A549 (cell line): ENCODE measurements around the gene HHATL. TPM values are rescaled to one million over a fixed set of nuclear protein-coding genes. Genes with fewer than 3 reads are reported as not detected.
A peak's percentile ranks its signal among the peaks of the same experiment; 100 is the strongest.

Source experiments
- ATAC-seq, 2 experiments: fragments of 200-7000 bp in 1 of 2; fragments of >200 bp in 1 of 2; cut with Nextera tagmentation in 1 of 2; cut with Tn5 transposase in 1 of 2; 3 replicates each; pipeline versions ENCODE4 v1.8.0 to v1.9.1; 2018 to 2020; ENCODE audit warnings: mild to moderate bottlenecking in 1 of 2, moderate library complexity in 1 of 2
- CTCF ChIA-PET: fragments of 300-600 bp; sonication (Branson Sonifier 250); formaldehyde crosslinking; extraction: SDS; loops from one replicate; lab custom pipeline; 2021; ENCODE audit warnings: antibody characterized with exemption, inconsistent platforms; lab: Yijun Ruan, JAX
- POLR2A ChIA-PET: fragments of 350-600 bp; formaldehyde crosslinking; extraction: SDS; loops from one replicate; lab custom pipeline; 2021; ENCODE audit warnings: antibody characterized with exemption, inconsistent platforms; lab: Yijun Ruan, JAX
- DNase-seq, 2 experiments: peaks; one replicate each; pipeline versions ENCODE4 v3.0.0 to v3.0.0-alpha.2; 2011 to 2016; ENCODE audit warnings: low read depth in 1 of 2, low spot score in 1 of 2
- FAIRE-seq: peaks from 2 replicates; lab custom pipeline; 2011; peaks lifted over from hg19 to GRCh38; lab: Jason Lieb, UNC
- H3K27ac ChIP-seq, 2 experiments: fragments of >200 bp; sonication (Bioruptor Twin); formaldehyde crosslinking; 3 replicates each; pipeline ENCODE4 v1.5.1; 2016 to 2017
- H3K4me1 ChIP-seq: fragments of >200 bp; sonication (Bioruptor Twin); formaldehyde crosslinking; 3 replicates; pipeline ENCODE4 v1.6.1; 2016
- H3K4me2 ChIP-seq: fragments of >200 bp; sonication (Bioruptor Twin); formaldehyde crosslinking; 3 replicates; pipeline ENCODE4 v1.6.1; 2016
- H3K4me3 ChIP-seq: fragments of >200 bp; sonication (Bioruptor Twin); formaldehyde crosslinking; 3 replicates; pipeline ENCODE4 v1.5.1; 2016
- H3K9me3 ChIP-seq: fragments of >200 bp; sonication (Bioruptor Twin); formaldehyde crosslinking; 3 replicates; pipeline ENCODE4 v1.6.1; 2016
- CHD2 ChIP-seq: fragments of 150-350 bp; IDR thresholded peaks from 2 replicates; pipeline ENCODE4 v1.6.1; 2014; ENCODE audit warnings: low read length; ENCODE audit not compliant: partially characterized antibody
- EHMT2 ChIP-seq: fragments of 200-600 bp; sonication (generic); IDR thresholded peaks from 2 replicates; pipeline ENCODE4 v1.6.1; 2016; ENCODE audit warnings: antibody characterized with exemption, low read depth, mild to moderate bottlenecking, moderate library complexity
- ESRRA ChIP-seq: fragments of 150-350 bp; IDR thresholded peaks from 2 replicates; pipeline ENCODE4 v1.6.1; 2014; ENCODE audit warnings: mild to moderate bottlenecking, low read length, borderline replicate concordance
- FOSB ChIP-seq: fragments of 250-450 bp; sonication (Bioruptor Pico); IDR thresholded peaks from 2 replicates; pipeline ENCODE4 v1.5.0; 2020; ENCODE audit warnings: mild to moderate bottlenecking, moderate library complexity
- FOSL2 ChIP-seq, 2 experiments: fragments of 450-650 bp in 1 of 2; fragments of >200 bp in 1 of 2; sonication (Bioruptor Twin) in 1 of 2; formaldehyde crosslinking; IDR thresholded peaks; 2 replicates each; pipeline versions ENCODE4 v1.5.0 to v1.6.1; 2016 to 2020; ENCODE audit warnings: mild to moderate bottlenecking in 1 of 2, moderate library complexity in 1 of 2
- HDAC2 ChIP-seq: fragments of 200-600 bp; sonication (generic); IDR thresholded peaks from 2 replicates; pipeline ENCODE4 v1.6.1; 2016
- HES2 ChIP-seq: fragments of >200 bp; sonication (Bioruptor Twin); formaldehyde crosslinking; IDR thresholded peaks from 2 replicates; pipeline ENCODE4 v1.6.1; 2016
- HEYL ChIP-seq: fragments of 250-450 bp; sonication (Bioruptor Pico); IDR thresholded peaks from 2 replicates; pipeline ENCODE4 v1.8.0; 2021; ENCODE audit warnings: mild to moderate bottlenecking, moderate library complexity
- HMGXB4 ChIP-seq: fragments of 250-450 bp; sonication (Bioruptor Pico); IDR thresholded peaks from 2 replicates; pipeline ENCODE4 v1.5.0; 2021; ENCODE audit warnings: mild to moderate bottlenecking, moderate library complexity, borderline replicate concordance
- HOXB5 ChIP-seq: fragments of 250-450 bp; sonication (Bioruptor Pico); IDR thresholded peaks from 2 replicates; pipeline ENCODE4 v1.5.0; 2020; ENCODE audit warnings: mild to moderate bottlenecking, moderate library complexity
- KDM5A ChIP-seq: fragments of 200-600 bp; sonication (generic); IDR thresholded peaks from 2 replicates; pipeline ENCODE4 v1.6.1; 2016; ENCODE audit warnings: antibody characterized with exemption, mild to moderate bottlenecking
- MAFK ChIP-seq: fragments of 450-650 bp; IDR thresholded peaks from 2 replicates; pipeline ENCODE4 v1.6.1; 2014; ENCODE audit not compliant: partially characterized antibody
- MAX ChIP-seq: IDR thresholded peaks from 2 replicates; pipeline ENCODE4 v1.6.1; 2012
- MYC ChIP-seq: IDR thresholded peaks from 2 replicates; pipeline ENCODE4 v1.6.1; 2012; ENCODE audit warnings: mild to moderate bottlenecking, inconsistent platforms, low read length, improper control_type of control experiment, borderline replicate concordance
- PHF8 ChIP-seq: fragments of 200-600 bp; sonication (generic); IDR thresholded peaks from 2 replicates; pipeline ENCODE4 v1.6.1; 2016; ENCODE audit warnings: low read depth, mild to moderate bottlenecking, antibody characterized with exemption, moderate library complexity, borderline replicate concordance
- POLR2A ChIP-seq: IDR thresholded peaks from 2 replicates; pipeline ENCODE4 v1.6.1; 2012; ENCODE audit warnings: mild to moderate bottlenecking, low read length
- RAD21 ChIP-seq, 2 experiments: fragments of >200 bp in 1 of 2; sonication (Bioruptor Twin) in 1 of 2; formaldehyde crosslinking in 1 of 2; IDR thresholded peaks in 1 of 2; conservative IDR thresholded peaks in 1 of 2; 2 replicates in 1 of 2; 3 replicates in 1 of 2; pipeline ENCODE4 v1.6.1; 2012 to 2018; ENCODE audit warnings: inconsistent platforms in 1 of 2
- RARB ChIP-seq: fragments of 250-450 bp; sonication (Bioruptor Pico); IDR thresholded peaks from 2 replicates; pipeline ENCODE4 v1.8.0; 2021; ENCODE audit warnings: mild to moderate bottlenecking, moderate library complexity
- RNF2 ChIP-seq: fragments of 200-600 bp; sonication (generic); IDR thresholded peaks from 2 replicates; pipeline ENCODE4 v1.6.1; 2016; ENCODE audit warnings: low read depth, mild to moderate bottlenecking, antibody characterized with exemption, moderate library complexity, borderline replicate concordance
- ZSCAN20 ChIP-seq: fragments of 250-450 bp; sonication (Bioruptor Pico); IDR thresholded peaks from 2 replicates; pipeline ENCODE4 v1.8.0; 2022; ENCODE audit warnings: mild to moderate bottlenecking, moderate library complexity
- WGBS: methylation state at CpG from one replicate; pipeline ENCODE4 v1.1.6; 2017; ENCODE audit errors: missing lambda C conversion rate; 5-methylcytosine and 5-hydroxymethylcytosine counted together
- polyA plus RNA-seq, 4 experiments: library from polyadenylated mRNA; depleted of rRNA in 3 of 4; stranded (reverse); fragments of >200 nt; fragmentation: RNase III in 1 of 4; extraction: RNeasy Plus Mini Kit Qiagen cat#74134 plus additional on column Dnase treatment in 1 of 4; gene quantifications; 2 replicates in 3 of 4; 3 replicates in 1 of 4; pipeline ENCODE4 v1.2.3, GENCODE V29; 2011 to 2017
- TF ChIP-seq, protein P1 (sequence below): IDR thresholded peaks from 2 replicates; pipeline ENCODE4 v1.6.1; 2012; ENCODE audit warnings: low read depth, borderline replicate concordance

The HHATL gene
- polyA plus RNA-seq, 2 of the 4 experiments (the other 2 are of a cell fraction): not detected

- DNase-seq (no peak), FAIRE-seq (no peak), ATAC-seq (no peak)
- no peak overlapping the region for H3K4me2 ChIP-seq
- 58% methylated on average over 11 of the region's 17 CpGs for WGBS
- H3K27ac ChIP-seq: no peak overlapping the region
- H3K4me3 ChIP-seq: no peak overlapping the region
- CTCF ChIA-PET: interaction anchor here (0.6 to 1.7 kb wide), 2 partner anchors 52 to 1308 kb away, joined by 3 to 5 read pairs; no protein-coding TSS in a partner anchor
- no peaks in the 10 kb centered on the region for H3K9me3 ChIP-seq
- POLR2A ChIA-PET: no interaction called here
- no peaks in the 10 kb centered on the region for H3K4me1 ChIP-seq
- TF ChIP-seq HMGXB4 (CRISPR knock-in tag): no peak
- no peak for TF ChIP-seq ZSCAN20 (CRISPR knock-in tag)
- TF ChIP-seq CHD2: no peak
Measured at GRCh38 chr3:42692667-42693529, 9.7 kb downstream of the HHATL start.

DNA sequence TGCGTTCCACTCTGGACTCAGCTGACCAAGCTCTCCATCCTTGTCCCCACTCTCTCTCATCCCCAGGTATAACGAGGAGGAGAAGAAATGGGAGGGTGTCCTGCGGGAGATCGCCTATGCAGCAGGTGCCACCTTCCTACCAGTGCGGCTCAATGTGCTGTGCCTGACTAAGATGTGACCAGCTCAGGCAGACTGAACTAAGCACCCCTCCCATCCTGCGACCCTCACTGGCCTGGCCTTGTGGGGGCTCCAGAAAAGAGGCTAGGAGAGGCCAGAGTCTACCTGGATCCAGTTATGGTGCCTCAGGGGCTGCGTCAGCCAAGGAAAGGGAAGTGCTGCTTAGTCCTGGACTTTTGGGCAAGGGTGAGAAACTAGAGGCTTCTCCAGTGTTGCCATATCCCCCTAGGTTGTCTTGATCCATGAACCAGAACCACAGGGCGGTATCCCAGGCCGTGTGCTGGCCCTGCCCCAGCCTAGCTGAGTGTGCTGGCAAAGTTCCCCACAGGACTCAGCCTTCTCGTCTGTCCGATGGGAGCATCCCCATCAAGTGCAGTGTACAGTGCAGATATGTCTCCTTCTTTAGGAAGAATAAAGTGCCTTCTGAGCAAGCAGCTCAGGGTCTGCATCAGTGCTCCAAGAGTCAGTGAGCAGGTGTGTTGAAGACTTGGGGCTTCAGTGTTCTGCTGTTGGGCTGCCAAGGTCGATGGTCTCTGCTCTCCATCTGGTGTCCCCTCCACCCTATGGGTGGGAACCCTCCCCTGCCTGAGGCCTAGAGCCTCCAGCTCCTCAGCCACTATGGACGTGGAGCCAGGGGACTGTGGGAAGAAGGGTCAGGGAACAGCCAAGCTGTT, 10.6 kb downstream of the HHATL start:
- H3K9me3 ChIP-seq: no peaks in the 10 kb centered on the region
- ATAC-seq: no peak
- CTCF ChIA-PET: interaction anchor here (0.6 kb wide), 1 partner anchor 1309 kb away, joined by 3 read pairs; no protein-coding TSS in a partner anchor

GRCh38 chr3:42690766-42691680, 11.6 kb downstream of the HHATL start:
- 22% methylated on average over 8 of the region's 10 CpGs for WGBS
- POLR2A ChIA-PET: no interaction called here
- CTCF ChIA-PET: no interaction called here
- DNase-seq: no peak
- Histone ChIP-seq H3K27ac (no peak overlapping the region), H3K4me1 (no peaks in the 10 kb centered on the region), H3K4me2 (no peak overlapping the region), H3K9me3 (no peaks in the 10 kb centered on the region), H3K4me3 (no peak overlapping the region)
- TF ChIP-seq HOXB5 (no peak), ESRRA (no peak), PHF8 (no peak), RAD21 (conservative IDR thresholded peaks at IDR 0.05 in 1 of 2, IDR thresholded peaks at IDR 0.05 in 1 of 2) (no peak), HMGXB4 (CRISPR knock-in tag) (no peak)
- ATAC-seq: peak; percentile 26 to 47; a peak in 3 of 6 replicates
- no peak for FAIRE-seq

More for the DNA sequence above, 10.6 kb downstream of the HHATL start:
- DNase-seq: no peak
- POLR2A ChIA-PET: no interaction called here
- Histone ChIP-seq H3K4me3 (no peak overlapping the region), H3K4me2 (no peak overlapping the region), H3K4me1 (no peaks in the 10 kb centered on the region), H3K27ac (no peak overlapping the region)
- 50% methylated on average over 6 of the region's 13 CpGs for WGBS
- TF ChIP-seq EHMT2 (no peak), RARB (CRISPR knock-in tag) (no peak), RNF2 (no peak), MYC (no peak), MAX (no peak), HES2 (no peak), HDAC2 (no peak), FOSL2 (IDR thresholded peaks at IDR 0.05) (no peak), FOSL2 (CRISPR knock-in tag; IDR thresholded peaks at IDR 0.05) (no peak), HEYL (no peak), FOSB (no peak), KDM5A (no peak), MAFK (no peak), POLR2A (no peak)
- TF ChIP-seq, protein P1, sequence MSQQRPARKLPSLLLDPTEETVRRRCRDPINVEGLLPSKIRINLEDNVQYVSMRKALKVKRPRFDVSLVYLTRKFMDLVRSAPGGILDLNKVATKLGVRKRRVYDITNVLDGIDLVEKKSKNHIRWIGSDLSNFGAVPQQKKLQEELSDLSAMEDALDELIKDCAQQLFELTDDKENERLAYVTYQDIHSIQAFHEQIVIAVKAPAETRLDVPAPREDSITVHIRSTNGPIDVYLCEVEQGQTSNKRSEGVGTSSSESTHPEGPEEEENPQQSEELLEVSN: no peak
- no peak for FAIRE-seq
